CD14-positive monocyte (primary cell): ENCODE results near the gene TRAPPC6A. TPM values are rescaled to one million over a fixed set of nuclear protein-coding genes. Genes with fewer than 3 reads are reported as not detected.

Experiments used
- DNase-seq, 3 donors: peaks; one replicate each; pipeline ENCODE4 v3.0.0-alpha.2; 2011 to 2022
- H2AFZ ChIP-seq: 2 replicates; pipeline ENCODE4 v1.6.0; 2012; ENCODE audit warnings: mild to moderate bottlenecking, low read depth, low read length, inconsistent platforms; ENCODE audit not compliant: insufficient read depth, poor library complexity, severe bottlenecking
- H3K27ac ChIP-seq, 2 donors: 1 replicate in 1 of 2; 2 replicates in 1 of 2; pipeline ENCODE4 v1.5.1; 2012 to 2013; ENCODE audit warnings: low read length in 2 of 2, control low read depth in 1 of 2, inconsistent platforms in 1 of 2, low read depth in 1 of 2, mild to moderate bottlenecking in 1 of 2
- H3K27me3 ChIP-seq, 2 donors: one replicate each; pipeline versions ENCODE4 v1.6.0 to v1.6.1; 2011 to 2013; ENCODE audit warnings: low read length in 2 of 2; ENCODE audit not compliant: control insufficient read depth in 2 of 2, insufficient read depth in 2 of 2
- H3K36me3 ChIP-seq, 2 donors: replicated peaks in 1 of 2; 1 replicate in 1 of 2; 2 replicates in 1 of 2; pipeline versions ENCODE4 v1.5.1 to v1.6.1; 2012 to 2013; ENCODE audit warnings: low read length in 2 of 2, control low read depth in 1 of 2, inconsistent platforms in 1 of 2, mild to moderate bottlenecking in 1 of 2; ENCODE audit not compliant: insufficient read depth in 2 of 2, control insufficient read depth in 1 of 2
- H3K4me1 ChIP-seq, 2 donors: 1 replicate in 1 of 2; 2 replicates in 1 of 2; pipeline versions ENCODE4 v1.5.1 to v1.6.1; 2012 to 2013; ENCODE audit warnings: low read length in 2 of 2, control low read depth in 1 of 2, inconsistent platforms in 1 of 2, mild to moderate bottlenecking in 1 of 2, moderate library complexity in 1 of 2; ENCODE audit not compliant: insufficient read depth in 2 of 2, control insufficient read depth in 1 of 2
- H3K4me2 ChIP-seq: replicated peaks from 2 replicates; pipeline ENCODE3; 2012; ENCODE audit warnings: low read length, moderate library complexity, mild to moderate bottlenecking; ENCODE audit not compliant: poor library complexity, severe bottlenecking; ENCODE audit errors: extremely low read depth
- H3K4me3 ChIP-seq, 3 experiments: fragments of 200-600 bp in 1 of 3; sonication (generic) in 1 of 3; replicated peaks in 1 of 3; 1 replicate in 2 of 3; 2 replicates in 1 of 3; pipeline ENCODE4 v1.5.1; 2011 to 2013; ENCODE audit warnings: low read length in 3 of 3, mild to moderate bottlenecking in 3 of 3, control low read depth in 2 of 3, low read depth in 2 of 3, inconsistent platforms in 1 of 3, moderate library complexity in 1 of 3
- H3K79me2 ChIP-seq: 2 replicates; pipeline ENCODE4 v1.6.0; 2012; ENCODE audit warnings: mild to moderate bottlenecking, control low read depth, inconsistent platforms, low read length, moderate library complexity; ENCODE audit not compliant: insufficient read depth
- H3K9ac ChIP-seq: 2 replicates; pipeline ENCODE4 v1.6.0; 2017; ENCODE audit warnings: low read length, mild to moderate bottlenecking; ENCODE audit not compliant: insufficient read depth, poor library complexity, severe bottlenecking
- H3K9me3 ChIP-seq, 2 donors: replicated peaks in 1 of 2; 1 replicate in 1 of 2; 2 replicates in 1 of 2; pipeline versions ENCODE4 v1.5.1 to v1.6.1; 2012 to 2013; ENCODE audit warnings: low read length in 2 of 2, control low read depth in 1 of 2; ENCODE audit not compliant: control insufficient read depth in 1 of 2, insufficient read depth in 1 of 2
- H4K20me1 ChIP-seq: 2 replicates; pipeline ENCODE4 v1.6.0; 2012; ENCODE audit warnings: mild to moderate bottlenecking, low read length, control low read depth, moderate library complexity; ENCODE audit not compliant: insufficient read depth
- H3K27ac Mint-ChIP-seq, 7 donors: one replicate each; pipeline ENCODE4 v1.8.0; 2020; ENCODE audit warnings: mild to moderate bottlenecking in 7 of 7, mixed read lengths in 7 of 7, moderate library complexity in 6 of 7, inconsistent platforms in 2 of 7
- H3K27me3 Mint-ChIP-seq, 3 donors: one replicate each; pipeline ENCODE4 v1.8.0; 2021 to 2022; ENCODE audit warnings: low read depth in 3 of 3, mild to moderate bottlenecking in 3 of 3, mixed read lengths in 3 of 3, moderate library complexity in 3 of 3, inconsistent platforms in 1 of 3
- H3K36me3 Mint-ChIP-seq, 2 donors: one replicate each; pipeline ENCODE4 v1.8.0; 2020; ENCODE audit warnings: mixed read lengths in 2 of 2, inconsistent platforms in 1 of 2, mild to moderate bottlenecking in 1 of 2
- H3K4me1 Mint-ChIP-seq: one replicate; pipeline ENCODE4 v1.8.0; 2020; ENCODE audit warnings: mild to moderate bottlenecking, mixed read lengths
- H3K4me3 Mint-ChIP-seq, 2 donors: one replicate each; pipeline ENCODE4 v1.8.0; 2020; ENCODE audit warnings: mild to moderate bottlenecking in 2 of 2, mixed read lengths in 2 of 2, moderate library complexity in 1 of 2
- H3K9me3 Mint-ChIP-seq, 7 donors: one replicate each; pipeline ENCODE4 v1.8.0; 2020 to 2022; ENCODE audit warnings: mixed read lengths in 7 of 7, mild to moderate bottlenecking in 6 of 7, moderate library complexity in 6 of 7, inconsistent platforms in 2 of 7
- CTCF ChIP-seq: fragments of 200-600 bp; IDR thresholded peaks from one replicate; pipeline ENCODE4 v1.8.0; 2022; ENCODE audit warnings: antibody characterized with exemption, mild to moderate bottlenecking
- WGBS: methylation state at CpG from one replicate; pipeline ENCODE4 v1.1.5; 2013; ENCODE audit warnings: missing lambda C conversion rate; ENCODE audit not compliant: insufficient coverage; 5-methylcytosine and 5-hydroxymethylcytosine counted together
- intact Hi-C, 2 donors: fragments of 100-400 bp; cut with micrococcal nuclease; formaldehyde crosslinking; loops; one replicate each; pipeline versions ENCODE4 v1.15.0 to v1.15.1; 2023
- polyA plus RNA-seq, 3 donors: library from polyadenylated mRNA; depleted of rRNA in 1 of 3; unstranded in 2 of 3; stranded (reverse) in 1 of 3; fragments of 300-500 nt in 2 of 3; fragments of >200 nt in 1 of 3; fragmentation: Illumina TruSeq in 2 of 3; gene quantifications; 1 replicate in 2 of 3; 2 replicates in 1 of 3; pipeline ENCODE4 v1.2.3, GENCODE V29; 2012 to 2021

TRAPPC6A gene
- polyA plus RNA-seq, 3 donors: 49.7 to 82.7 (median 63.4) TPM

GRCh38 chr19:45133661-45134060 is 44.4 kb downstream of the TRAPPC6A start:
- Histone ChIP-seq H3K4me1 (no peaks in the 10 kb centered on the region), H3K27ac (no peak overlapping the region)
- no peak overlapping the region for H3K4me3 Mint-ChIP-seq

GRCh38 chr19:45130888-45131615 is 47.0 kb downstream of the TRAPPC6A start:
- TF ChIP-seq CTCF: no peak
- H2AFZ ChIP-seq: no peak overlapping the region
- H3K27me3 ChIP-seq: no peaks in the 10 kb centered on the region
- peaks cover 0 to 2% (median 0%) of the 10 kb centered on the region in 3 donors for H3K27me3 Mint-ChIP-seq
- H3K4me3 ChIP-seq: no peak overlapping the region
- no peaks in the 10 kb centered on the region for H3K9me3 ChIP-seq
- peaks cover 56% of the 10 kb centered on the region for H4K20me1 ChIP-seq
- no peaks in the 10 kb centered on the region for H3K9me3 Mint-ChIP-seq
- intact Hi-C loops: no loop called here
- no peak for DNase-seq
- H3K9ac ChIP-seq: no peak overlapping the region
- no peaks in the 10 kb centered on the region for H3K4me1 Mint-ChIP-seq
- H3K36me3 Mint-ChIP-seq: peaks cover 0 to 2% of the 10 kb centered on the region in 2 donors
- H3K79me2 ChIP-seq: peaks cover 15% of the 10 kb centered on the region
- H3K4me1 ChIP-seq: no peaks in the 10 kb centered on the region
- peaks cover 0 to 5% of the 10 kb centered on the region in 2 donors for H3K36me3 ChIP-seq
- no peak overlapping the region for H3K27ac ChIP-seq
- 77% methylated on average over 11 of the region's 13 CpGs for WGBS
- no peak overlapping the region for H3K4me3 Mint-ChIP-seq
- no peak overlapping the region for H3K27ac Mint-ChIP-seq
- no peak overlapping the region for H3K4me2 ChIP-seq

More at GRCh38 chr19:45133661-45134060, 44.4 kb downstream of the TRAPPC6A start:
- H3K36me3 ChIP-seq: peaks cover 0 to 5% of the 10 kb centered on the region in 2 donors
- Mint-ChIP-seq H3K27ac (peak overlapping the region in 1 of 7 donors; percentile 58), H3K36me3 (peaks cover 2 to 3% of the 10 kb centered on the region in 2 donors), H3K9me3 (no peaks in the 10 kb centered on the region), H3K27me3 (peaks cover 0 to 2% (median 2%) of the 10 kb centered on the region in 3 donors), H3K4me1 (peaks cover 6% of the 10 kb centered on the region)
- WGBS: 97% methylated on average over 5 of the region's 8 CpGs
- H3K4me3 ChIP-seq: no peak overlapping the region
- intact Hi-C loops: no loop called here
- no peak for DNase-seq
- no peak for TF ChIP-seq CTCF
- H4K20me1 ChIP-seq: peaks cover 64% of the 10 kb centered on the region
- peaks cover 13% of the 10 kb centered on the region for H3K79me2 ChIP-seq
- no peaks in the 10 kb centered on the region for H3K27me3 ChIP-seq
- no peak overlapping the region for H3K4me2 ChIP-seq
- H2AFZ ChIP-seq: no peak overlapping the region
- no peaks in the 10 kb centered on the region for H3K9me3 ChIP-seq
- no peak overlapping the region for H3K9ac ChIP-seq
